HL-60 (cell line): ENCODE data around the gene FNDC3B.

ENCODE experiments used
- DNase-seq, 2 experiments: peaks; one replicate each; pipeline ENCODE4 v3.0.0-alpha.2; 2010 to 2020; ENCODE audit warnings: low read depth in 1 of 2, low spot score in 1 of 2
- H3K27ac ChIP-seq: fragments of 250-450 bp; sonication (Bioruptor Pico); replicated peaks from 2 replicates; pipeline ENCODE4 v1.5.1; 2020; ENCODE audit warnings: mild to moderate bottlenecking, moderate library complexity
- H3K27me3 ChIP-seq: fragments of 250-450 bp; sonication (Bioruptor Pico); 2 replicates; pipeline ENCODE4 v1.5.1; 2021; ENCODE audit warnings: mild to moderate bottlenecking, moderate library complexity; ENCODE audit not compliant: insufficient read depth, poor library complexity, severe bottlenecking
- H3K4me3 ChIP-seq: replicated peaks from 2 replicates; pipeline ENCODE4 v1.5.1; 2011; ENCODE audit warnings: mild to moderate bottlenecking, control low read depth, low read length; ENCODE audit not compliant: insufficient read depth
- GABPA ChIP-seq: IDR thresholded peaks from 2 replicates; pipeline ENCODE4 v1.6.1; 2012; ENCODE audit warnings: low read depth
- POLR2AphosphoS5 ChIP-seq: IDR thresholded peaks from 2 replicates; pipeline ENCODE4 v1.6.1; 2012; ENCODE audit warnings: low read depth
- SPI1 ChIP-seq: IDR thresholded peaks from 2 replicates; pipeline ENCODE4 v1.6.1; 2012; ENCODE audit warnings: low read depth, mild to moderate bottlenecking, borderline replicate concordance
- TF ChIP-seq, protein P1 (sequence below): IDR thresholded peaks from one replicate; pipeline ENCODE4 v1.5.1; 2011; ENCODE audit warnings: low read length, control low read depth, inconsistent platforms; ENCODE audit not compliant: insufficient read depth
- TF ChIP-seq, protein P2 (sequence below): IDR thresholded peaks from 2 replicates; pipeline ENCODE4 v1.6.1; 2012; ENCODE audit warnings: low read depth; ENCODE audit not compliant: insufficient replicate concordance

FNDC3B gene

DNA sequence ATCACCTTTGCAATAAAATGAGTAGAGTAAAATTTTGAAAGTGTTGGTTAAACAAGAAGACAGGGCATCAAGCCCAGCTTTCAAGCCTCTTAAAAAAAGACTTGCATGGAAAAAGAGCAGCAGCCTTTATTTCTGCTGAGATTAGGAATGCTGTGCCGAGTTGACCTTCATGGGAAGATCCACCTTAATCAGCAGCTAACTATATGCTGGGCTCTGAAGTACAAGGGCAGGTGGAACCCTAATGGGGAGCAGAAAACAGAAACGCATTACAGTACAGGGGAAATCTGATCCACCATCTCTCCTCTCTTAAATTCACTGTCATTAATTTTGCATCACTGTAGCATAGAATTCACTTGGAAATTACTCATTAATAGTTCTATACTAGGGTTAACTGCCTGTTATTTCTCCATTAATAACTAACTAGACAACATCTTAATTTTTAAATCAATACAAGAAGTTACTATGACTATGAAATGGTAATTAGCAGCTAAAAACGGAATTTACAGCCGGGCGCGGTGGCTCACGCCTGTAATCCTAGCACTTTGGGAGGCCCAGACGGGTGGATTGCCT, 275.3 kb downstream of the FNDC3B start:
- no peak overlapping the region for H3K4me3 ChIP-seq
- TF ChIP-seq, protein P1, sequence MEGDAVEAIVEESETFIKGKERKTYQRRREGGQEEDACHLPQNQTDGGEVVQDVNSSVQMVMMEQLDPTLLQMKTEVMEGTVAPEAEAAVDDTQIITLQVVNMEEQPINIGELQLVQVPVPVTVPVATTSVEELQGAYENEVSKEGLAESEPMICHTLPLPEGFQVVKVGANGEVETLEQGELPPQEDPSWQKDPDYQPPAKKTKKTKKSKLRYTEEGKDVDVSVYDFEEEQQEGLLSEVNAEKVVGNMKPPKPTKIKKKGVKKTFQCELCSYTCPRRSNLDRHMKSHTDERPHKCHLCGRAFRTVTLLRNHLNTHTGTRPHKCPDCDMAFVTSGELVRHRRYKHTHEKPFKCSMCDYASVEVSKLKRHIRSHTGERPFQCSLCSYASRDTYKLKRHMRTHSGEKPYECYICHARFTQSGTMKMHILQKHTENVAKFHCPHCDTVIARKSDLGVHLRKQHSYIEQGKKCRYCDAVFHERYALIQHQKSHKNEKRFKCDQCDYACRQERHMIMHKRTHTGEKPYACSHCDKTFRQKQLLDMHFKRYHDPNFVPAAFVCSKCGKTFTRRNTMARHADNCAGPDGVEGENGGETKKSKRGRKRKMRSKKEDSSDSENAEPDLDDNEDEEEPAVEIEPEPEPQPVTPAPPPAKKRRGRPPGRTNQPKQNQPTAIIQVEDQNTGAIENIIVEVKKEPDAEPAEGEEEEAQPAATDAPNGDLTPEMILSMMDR = no peak
- TF ChIP-seq POLR2AphosphoS5 (no peak), GABPA (no peak), SPI1 (no peak)
- TF ChIP-seq, protein P2, sequence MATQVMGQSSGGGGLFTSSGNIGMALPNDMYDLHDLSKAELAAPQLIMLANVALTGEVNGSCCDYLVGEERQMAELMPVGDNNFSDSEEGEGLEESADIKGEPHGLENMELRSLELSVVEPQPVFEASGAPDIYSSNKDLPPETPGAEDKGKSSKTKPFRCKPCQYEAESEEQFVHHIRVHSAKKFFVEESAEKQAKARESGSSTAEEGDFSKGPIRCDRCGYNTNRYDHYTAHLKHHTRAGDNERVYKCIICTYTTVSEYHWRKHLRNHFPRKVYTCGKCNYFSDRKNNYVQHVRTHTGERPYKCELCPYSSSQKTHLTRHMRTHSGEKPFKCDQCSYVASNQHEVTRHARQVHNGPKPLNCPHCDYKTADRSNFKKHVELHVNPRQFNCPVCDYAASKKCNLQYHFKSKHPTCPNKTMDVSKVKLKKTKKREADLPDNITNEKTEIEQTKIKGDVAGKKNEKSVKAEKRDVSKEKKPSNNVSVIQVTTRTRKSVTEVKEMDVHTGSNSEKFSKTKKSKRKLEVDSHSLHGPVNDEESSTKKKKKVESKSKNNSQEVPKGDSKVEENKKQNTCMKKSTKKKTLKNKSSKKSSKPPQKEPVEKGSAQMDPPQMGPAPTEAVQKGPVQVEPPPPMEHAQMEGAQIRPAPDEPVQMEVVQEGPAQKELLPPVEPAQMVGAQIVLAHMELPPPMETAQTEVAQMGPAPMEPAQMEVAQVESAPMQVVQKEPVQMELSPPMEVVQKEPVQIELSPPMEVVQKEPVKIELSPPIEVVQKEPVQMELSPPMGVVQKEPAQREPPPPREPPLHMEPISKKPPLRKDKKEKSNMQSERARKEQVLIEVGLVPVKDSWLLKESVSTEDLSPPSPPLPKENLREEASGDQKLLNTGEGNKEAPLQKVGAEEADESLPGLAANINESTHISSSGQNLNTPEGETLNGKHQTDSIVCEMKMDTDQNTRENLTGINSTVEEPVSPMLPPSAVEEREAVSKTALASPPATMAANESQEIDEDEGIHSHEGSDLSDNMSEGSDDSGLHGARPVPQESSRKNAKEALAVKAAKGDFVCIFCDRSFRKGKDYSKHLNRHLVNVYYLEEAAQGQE = no peak
- DNase-seq = no peak
- H3K27ac ChIP-seq = no peak overlapping the region
- no peaks in the 10 kb centered on the region for H3K27me3 ChIP-seq

DNA sequence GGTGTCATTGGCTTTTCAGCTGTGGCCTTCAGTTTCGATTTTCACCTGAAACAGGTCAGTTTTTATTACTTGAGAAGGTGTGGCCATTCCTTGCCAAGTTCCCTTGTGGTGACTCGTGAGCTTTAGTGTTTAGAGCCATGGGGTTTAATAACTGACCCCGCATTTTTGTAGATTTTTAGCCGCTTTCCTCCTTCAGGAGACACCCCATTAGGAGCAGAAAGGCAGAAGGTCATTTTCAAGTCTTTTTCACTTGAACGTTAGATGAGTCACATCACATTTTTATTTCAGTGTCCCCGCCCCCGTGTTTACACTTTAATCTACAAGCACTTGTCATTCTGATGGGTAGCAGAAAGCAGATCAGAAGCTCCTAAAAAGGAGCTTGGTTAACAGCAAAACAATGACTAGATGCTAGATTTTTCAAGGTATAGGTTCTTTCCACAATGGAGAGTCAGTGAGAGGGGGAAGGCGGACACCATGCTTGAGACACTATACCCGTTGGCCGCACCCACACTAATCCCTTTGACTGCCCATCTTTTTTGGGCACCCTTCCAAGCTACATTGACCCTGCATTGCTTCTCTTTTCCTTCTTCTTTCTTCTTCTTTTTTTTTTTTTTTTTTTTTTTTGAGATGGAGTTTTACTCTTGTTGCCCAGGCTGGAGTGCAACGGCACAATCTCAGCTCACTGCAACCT, 276.2 kb downstream of the FNDC3B start:
- TF ChIP-seq, protein P2 = no peak
- TF ChIP-seq, protein P1 = no peak
- TF ChIP-seq SPI1 (no peak), GABPA (no peak), POLR2AphosphoS5 (no peak)
- H3K4me3 ChIP-seq = no peak overlapping the region
- no peaks in the 10 kb centered on the region for H3K27me3 ChIP-seq
- no peak overlapping the region for H3K27ac ChIP-seq
- DNase-seq = peak in 1 of 2 experiments; percentile 26

DNA sequence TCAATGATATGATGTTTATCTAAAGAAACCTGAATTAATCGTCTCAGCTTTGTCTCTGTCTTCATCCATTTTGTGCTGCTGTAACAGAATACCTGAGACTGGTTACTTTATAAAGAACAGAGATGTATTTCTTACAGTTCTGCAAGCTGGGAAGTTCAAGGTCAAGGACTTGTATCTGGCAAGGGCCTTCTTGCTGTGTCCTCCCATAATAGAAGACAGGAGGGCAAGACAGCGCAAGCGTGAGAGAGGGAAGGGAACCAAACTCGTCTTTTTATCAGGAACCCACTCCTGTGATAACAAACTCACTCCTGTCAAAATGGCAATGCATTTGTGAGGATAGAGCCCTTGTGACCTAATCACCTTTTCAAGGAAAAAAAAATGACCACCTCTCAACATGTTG, 277.4 kb downstream of the FNDC3B start:
- Histone ChIP-seq H3K27ac (no peak overlapping the region), H3K27me3 (no peaks in the 10 kb centered on the region), H3K4me3 (no peak overlapping the region)
- DNase-seq = no peak
- TF ChIP-seq, protein P2 = no peak
- TF ChIP-seq GABPA = no peak
- no peak for TF ChIP-seq SPI1
- no peak for TF ChIP-seq POLR2AphosphoS5
- TF ChIP-seq, protein P1 = no peak
